ENCODE measurements around the gene GALNT9.

GALNT9 gene

DNA sequence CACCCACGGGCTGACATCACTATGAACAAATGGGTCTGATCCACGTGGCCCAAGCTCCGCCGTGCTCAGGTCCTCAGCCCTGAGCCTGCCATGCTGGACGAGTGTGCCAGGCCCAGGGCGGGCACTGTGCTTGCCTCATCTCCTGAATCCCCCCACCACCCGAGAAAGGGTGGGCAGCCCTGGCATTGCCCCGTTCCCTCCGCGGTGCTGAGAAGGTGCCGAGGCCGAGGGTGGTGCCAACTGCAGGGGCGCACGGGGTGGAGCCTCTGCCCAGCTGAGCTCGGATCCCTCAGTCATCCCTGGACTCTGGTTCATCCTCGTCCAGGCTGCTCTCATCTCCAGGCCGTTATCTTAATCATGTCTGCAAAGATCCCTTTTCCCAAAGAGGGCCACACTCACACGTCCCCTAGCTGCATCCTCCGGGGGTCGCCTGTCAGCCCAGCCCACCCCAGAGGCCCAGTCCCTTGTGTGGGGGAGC is 124.6 kb downstream of the GALNT9 start:
- TF ChIP-seq CTCF (IDR thresholded peaks at IDR 0.05; ENCODE audit: low read depth, low read length), result no peak
- H3K4me3 ChIP-seq (replicated peaks in 1 of 2; ENCODE audit: low read depth in 2 of 2, low read length in 2 of 2), result no peak overlapping the region
- DNase-seq (ENCODE audit: low read depth in 2 of 2), result no peak

- H3K4me3 ChIP-seq (replicated peaks in 1 of 2; ENCODE audit: low read depth in 2 of 2, low read length in 2 of 2), result no peak overlapping the region
- no peak for DNase-seq (ENCODE audit: low read depth in 2 of 2)
- no peak for TF ChIP-seq CTCF (IDR thresholded peaks at IDR 0.05; ENCODE audit: low read depth, low read length)
Measured at GRCh38 chr12:132204063-132204792, 125.2 kb downstream of the GALNT9 start.

- no peak overlapping the region for H3K4me3 ChIP-seq (replicated peaks in 1 of 2; ENCODE audit: low read depth in 2 of 2, low read length in 2 of 2)
- no peak for TF ChIP-seq CTCF (IDR thresholded peaks at IDR 0.05; ENCODE audit: low read depth, low read length)
- DNase-seq (ENCODE audit: low read depth in 2 of 2), result no peak
Measured at GRCh38 chr12:132202929-132203721, 126.3 kb downstream of the GALNT9 start.

GRCh38 chr12:132201391-132202120 is 127.8 kb downstream of the GALNT9 start:
- TF ChIP-seq CTCF (IDR thresholded peaks at IDR 0.05; ENCODE audit: low read depth, low read length), result no peak
- H3K4me3 ChIP-seq (replicated peaks in 1 of 2; ENCODE audit: low read depth in 2 of 2, low read length in 2 of 2), result no peak overlapping the region
- no peak for DNase-seq (ENCODE audit: low read depth in 2 of 2)

DNA sequence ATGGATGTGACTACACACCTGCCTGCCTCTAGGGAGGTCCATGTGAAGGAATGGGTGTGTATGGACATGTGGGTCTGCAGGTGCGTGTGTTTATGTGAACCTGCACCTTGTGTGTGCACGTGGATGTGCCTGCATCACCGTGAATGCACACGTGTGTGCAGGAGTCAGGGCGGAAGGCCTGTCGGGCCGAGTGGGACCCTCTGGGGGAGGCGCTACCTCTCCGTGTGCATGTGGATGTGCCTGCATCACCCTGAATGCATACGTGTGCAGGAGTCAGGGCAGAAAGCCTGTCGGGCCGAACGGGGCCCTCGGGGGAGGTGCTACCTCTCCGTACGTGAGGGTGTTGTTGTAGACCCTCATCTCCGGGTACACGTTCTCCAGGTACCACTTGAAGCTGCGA is 128.6 kb downstream of the GALNT9 start:
- no peak for DNase-seq (ENCODE audit: low read depth in 2 of 2)
- no peak overlapping the region for H3K4me3 ChIP-seq (replicated peaks in 1 of 2; ENCODE audit: low read depth in 2 of 2, low read length in 2 of 2)
- TF ChIP-seq CTCF (IDR thresholded peaks at IDR 0.05; ENCODE audit: low read depth, low read length), result no peak

DNA sequence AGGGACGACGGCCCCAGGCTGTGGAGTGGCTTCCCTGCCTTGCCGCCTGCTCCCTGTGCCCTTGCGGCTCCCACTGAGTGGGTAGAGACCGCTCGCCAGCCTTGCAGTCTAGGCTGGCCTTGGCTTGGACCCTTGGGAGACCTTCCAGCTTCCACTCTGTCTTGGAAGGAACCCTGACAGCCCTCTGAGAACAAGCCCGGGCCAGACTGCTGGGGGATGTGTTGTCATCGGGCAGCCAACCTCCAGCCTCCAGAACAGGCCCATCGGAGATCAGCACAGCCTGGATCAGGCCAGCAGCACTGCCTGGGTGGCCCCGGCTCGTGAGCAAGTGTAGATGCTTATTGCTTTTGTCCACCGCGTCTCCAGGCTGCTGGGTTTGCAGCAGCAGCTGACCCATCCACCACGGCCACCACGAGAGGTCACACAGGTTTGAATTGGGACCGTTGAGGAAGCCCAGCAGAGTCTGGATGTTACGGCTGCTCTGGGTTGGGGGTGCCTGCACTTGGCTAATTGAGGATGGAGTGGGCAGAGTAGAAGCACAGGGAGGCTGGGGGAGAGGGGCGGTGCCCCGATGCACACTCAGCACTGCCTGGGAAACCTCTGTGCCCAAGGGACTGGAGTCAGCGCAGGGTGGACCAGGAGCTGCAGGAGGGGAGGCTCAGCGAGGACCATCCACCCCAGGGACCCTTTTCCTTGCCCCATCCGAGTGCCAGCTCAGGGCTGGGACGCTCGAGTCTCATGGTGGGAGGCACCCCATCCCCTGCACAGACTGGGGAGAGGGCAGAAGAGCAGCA is 129.7 kb downstream of the GALNT9 start:
- no peak overlapping the region for H3K4me3 ChIP-seq (replicated peaks in 1 of 2; ENCODE audit: low read depth in 2 of 2, low read length in 2 of 2)
- no peak for DNase-seq (ENCODE audit: low read depth in 2 of 2)
- no peak for TF ChIP-seq CTCF (IDR thresholded peaks at IDR 0.05; ENCODE audit: low read depth, low read length)

All from cardiac fibroblast (primary cell).